IMR-90 (cell line): ENCODE measurements around the gene SVIL. TPM values are rescaled to one million over a fixed set of nuclear protein-coding genes. Genes with fewer than 3 reads are reported as not detected.
"Not testable (repeated sequence)": the region's sequence is repeated elsewhere in the genome, so short reads cannot be mapped to it uniquely, and the experiment has no call there.

ENCODE experiments used
- ATAC-seq: fragments of 200-7000 bp; cut with Tn5 transposase; 2 replicates; pipeline ENCODE4 v1.9.1; 2020; ENCODE audit warnings: low read depth, mild to moderate bottlenecking, moderate library complexity
- BruUV-seq: library from RNA; stranded (reverse); fragments of 400-500 nt; replicated peaks from 2 replicates; lab custom pipeline; 2021; lab: Mats Ljungman, UMichigan
- CTCF ChIA-PET: fragments of 300-600 bp; formaldehyde crosslinking; extraction: SDS; loops from one replicate; lab custom pipeline; 2021; ENCODE audit warnings: antibody characterized with exemption; lab: Yijun Ruan, JAX
- POLR2A ChIA-PET: fragments of 300-600 bp; sonication (Branson Sonifier 250); formaldehyde crosslinking; loops from one replicate; lab custom pipeline; 2022; ENCODE audit warnings: antibody characterized with exemption; ENCODE audit not compliant: unreplicated experiment; lab: Charles Lee
- DNase-seq: peaks from one replicate; pipeline ENCODE4 v3.0.0; 2013
- H2AFZ ChIP-seq: replicated peaks from 2 replicates; pipeline ENCODE3; 2013; ENCODE audit warnings: low read length, mild to moderate bottlenecking; ENCODE audit not compliant: poor library complexity
- H2AK5ac ChIP-seq: 2 replicates; pipeline ENCODE4 v1.6.1; 2013; ENCODE audit warnings: low read depth, low read length, inconsistent platforms
- H2AK9ac ChIP-seq: replicated peaks from 2 replicates; pipeline ENCODE3; 2013; ENCODE audit warnings: mild to moderate bottlenecking, low read depth, low read length, moderate library complexity; ENCODE audit not compliant: poor library complexity
- H2BK120ac ChIP-seq: 2 replicates; pipeline ENCODE4 v1.6.1; 2013; ENCODE audit warnings: low read depth, low read length, inconsistent platforms
- H2BK15ac ChIP-seq: 3 replicates; pipeline ENCODE4 v1.6.1; 2013; ENCODE audit warnings: low read depth, low read length, inconsistent platforms
- H2BK20ac ChIP-seq: 2 replicates; pipeline ENCODE4 v1.6.1; 2013; ENCODE audit warnings: low read depth, mild to moderate bottlenecking, inconsistent platforms, low read length, moderate library complexity
- H2BK5ac ChIP-seq: 2 replicates; pipeline ENCODE4 v1.6.1; 2013; ENCODE audit warnings: mild to moderate bottlenecking, low read depth, low read length, inconsistent platforms; ENCODE audit not compliant: poor library complexity, severe bottlenecking
- H3K14ac ChIP-seq: replicated peaks from 2 replicates; pipeline ENCODE4 v1.6.1; 2013; ENCODE audit warnings: low read depth, low read length, inconsistent platforms
- H3K18ac ChIP-seq: 2 replicates; pipeline ENCODE4 v1.6.1; 2013; ENCODE audit warnings: low read depth, low read length, control low read depth
- H3K23ac ChIP-seq: 2 replicates; pipeline ENCODE4 v1.6.1; 2013; ENCODE audit warnings: low read depth, low read length, inconsistent platforms
- H3K27ac ChIP-seq: 2 replicates; pipeline ENCODE4 v1.5.1; 2013; ENCODE audit warnings: mild to moderate bottlenecking, control low read depth, low read length; ENCODE audit not compliant: insufficient read depth
- H3K27me3 ChIP-seq: 2 replicates; pipeline ENCODE4 v1.6.1; 2013; ENCODE audit warnings: low read length; ENCODE audit not compliant: control insufficient read depth, insufficient read depth
- H3K36me3 ChIP-seq: 2 replicates; pipeline ENCODE4 v1.6.1; 2013; ENCODE audit warnings: low read length, mixed read lengths; ENCODE audit not compliant: control insufficient read depth, insufficient read depth
- H3K4ac ChIP-seq: 2 replicates; pipeline ENCODE4 v1.6.1; 2013; ENCODE audit warnings: low read depth, low read length, inconsistent platforms
- H3K4me1 ChIP-seq: 2 replicates; pipeline ENCODE4 v1.6.1; 2013; ENCODE audit warnings: low read length, mixed read lengths; ENCODE audit not compliant: control insufficient read depth, insufficient read depth
- H3K4me2 ChIP-seq: 2 replicates; pipeline ENCODE4 v1.6.1; 2013; ENCODE audit warnings: low read depth, mild to moderate bottlenecking, control low read depth, low read length, moderate library complexity
- H3K4me3 ChIP-seq: 2 replicates; pipeline ENCODE4 v1.5.1; 2013; ENCODE audit warnings: low read depth, mild to moderate bottlenecking, control low read depth, low read length, moderate library complexity; ENCODE audit not compliant: insufficient read depth
- H3K56ac ChIP-seq: 2 replicates; pipeline ENCODE4 v1.6.1; 2013; ENCODE audit warnings: low read length, inconsistent platforms; ENCODE audit not compliant: insufficient read depth; ENCODE audit errors: extremely low read depth
- H3K79me1 ChIP-seq, 2 experiments: 2 replicates each; pipeline ENCODE4 v1.6.1; 2013; ENCODE audit warnings: low read length in 2 of 2, inconsistent platforms in 1 of 2, low read depth in 1 of 2
- H3K9ac ChIP-seq: 2 replicates; pipeline ENCODE4 v1.6.1; 2013; ENCODE audit warnings: low read depth, low read length, control low read depth
- H3K9me1 ChIP-seq: 2 replicates; pipeline ENCODE4 v1.6.1; 2013; ENCODE audit warnings: low read length, inconsistent platforms; ENCODE audit not compliant: insufficient read depth
- H3K9me3 ChIP-seq: 2 replicates; pipeline ENCODE4 v1.6.1; 2013; ENCODE audit warnings: low read length; ENCODE audit not compliant: control insufficient read depth, insufficient read depth
- H4K20me1 ChIP-seq: 2 replicates; pipeline ENCODE4 v1.6.1; 2013; ENCODE audit warnings: low read length, inconsistent platforms; ENCODE audit not compliant: insufficient read depth
- H4K5ac ChIP-seq: 2 replicates; pipeline ENCODE4 v1.6.1; 2013; ENCODE audit warnings: mild to moderate bottlenecking, low read depth, low read length, control low read depth
- H4K8ac ChIP-seq, 2 experiments: 2 replicates each; pipeline ENCODE4 v1.6.1; 2013; ENCODE audit warnings: low read depth in 2 of 2, low read length in 2 of 2, control low read depth in 1 of 2, inconsistent platforms in 1 of 2
- H4K91ac ChIP-seq: 2 replicates; pipeline ENCODE4 v1.6.1; 2013; ENCODE audit warnings: low read depth, low read length, inconsistent platforms; ENCODE audit not compliant: insufficient read depth
- WGBS, 2 experiments: methylation state at CpG; one replicate each; pipeline versions ENCODE4 v1.1.5 to v1.1.7; 2013; ENCODE audit warnings: missing lambda C conversion rate in 2 of 2; ENCODE audit not compliant: insufficient read length in 1 of 2; ENCODE audit errors: extremely low coverage in 2 of 2; 5-methylcytosine and 5-hydroxymethylcytosine counted together
- dilution Hi-C: fragments of 300-500 bp; cut with HindIII; formaldehyde crosslinking; loops from one replicate; pipeline ENCODE4 v1.14.3; 2018; ENCODE audit warnings: low sequenced_read_pairs; ENCODE audit not compliant: unreplicated experiment
- in situ Hi-C: fragments of 300-500 bp; cut with MboI; formaldehyde crosslinking; loops from 3 replicates; pipeline ENCODE4 v1.14.3; 2019; ENCODE audit warnings: low sequenced_read_pairs, inconsistent platforms, mixed read lengths
- intact Hi-C: fragments of 100-400 bp; cut with micrococcal nuclease; formaldehyde crosslinking; loops from 2 replicates; pipeline ENCODE4 v1.10.0; 2022
- polyA plus RNA-seq, 3 experiments: library from polyadenylated mRNA; depleted of rRNA; stranded (reverse); fragments of >200 nt; gene quantifications; 2 replicates each; pipeline ENCODE4 v1.2.3, GENCODE V29; 2012; ENCODE audit warnings: low replicate concordance in 1 of 3
- total RNA-seq: library from RNA; depleted of rRNA; stranded (reverse); fragments of >200 nt; gene quantifications from 2 replicates; pipeline ENCODE4 v1.2.3, GENCODE V29; 2012

SVIL gene
- total and polyA plus RNA-seq, 2 of the 4 experiments (the other 2 are of a cell fraction), result 11.5 to 11.6 TPM

- H3K79me1 ChIP-seq, H3K4ac ChIP-seq, H2BK120ac ChIP-seq, H2AFZ ChIP-seq, ATAC-seq, H3K9me3 ChIP-seq, POLR2A ChIA-PET, H2AK5ac ChIP-seq, H4K20me1 ChIP-seq, H3K9me1 ChIP-seq, BruUV-seq, H4K8ac ChIP-seq, H3K4me1 ChIP-seq, H3K9ac ChIP-seq, DNase-seq, H3K56ac ChIP-seq, H4K5ac ChIP-seq, intact Hi-C loops, H2BK20ac ChIP-seq, H3K27me3 ChIP-seq, H3K36me3 ChIP-seq, H3K27ac ChIP-seq, H4K91ac ChIP-seq, H2BK5ac ChIP-seq, H2AK9ac ChIP-seq, dilution Hi-C loops, H3K4me2 ChIP-seq, H3K23ac ChIP-seq, H2BK15ac ChIP-seq, H3K18ac ChIP-seq, in situ Hi-C loops, H3K14ac ChIP-seq, H3K4me3 ChIP-seq: not testable (repeated sequence)
- CTCF ChIA-PET, result interaction anchor here (0.6 kb wide), 1 partner anchor 27 kb away, joined by 3 read pairs; no protein-coding TSS in a partner anchor
- no CpG with 5 or more reads among the region's 7 CpGs for WGBS, 2 experiments
Observed at GRCh38 chr10:29563006-29563405, 71.8 kb downstream of the SVIL start.
